Measurements from ENCODE around the gene UBD. TPM values are rescaled to one million over a fixed set of nuclear protein-coding genes. Genes with fewer than 3 reads are reported as not detected.

UBD gene
- total RNA-seq, 5 donors from 2014 or later (not counting 1 experiment from before 2014, with no cell fraction given), result 0.32 TPM; not detected in 4

DNA sequence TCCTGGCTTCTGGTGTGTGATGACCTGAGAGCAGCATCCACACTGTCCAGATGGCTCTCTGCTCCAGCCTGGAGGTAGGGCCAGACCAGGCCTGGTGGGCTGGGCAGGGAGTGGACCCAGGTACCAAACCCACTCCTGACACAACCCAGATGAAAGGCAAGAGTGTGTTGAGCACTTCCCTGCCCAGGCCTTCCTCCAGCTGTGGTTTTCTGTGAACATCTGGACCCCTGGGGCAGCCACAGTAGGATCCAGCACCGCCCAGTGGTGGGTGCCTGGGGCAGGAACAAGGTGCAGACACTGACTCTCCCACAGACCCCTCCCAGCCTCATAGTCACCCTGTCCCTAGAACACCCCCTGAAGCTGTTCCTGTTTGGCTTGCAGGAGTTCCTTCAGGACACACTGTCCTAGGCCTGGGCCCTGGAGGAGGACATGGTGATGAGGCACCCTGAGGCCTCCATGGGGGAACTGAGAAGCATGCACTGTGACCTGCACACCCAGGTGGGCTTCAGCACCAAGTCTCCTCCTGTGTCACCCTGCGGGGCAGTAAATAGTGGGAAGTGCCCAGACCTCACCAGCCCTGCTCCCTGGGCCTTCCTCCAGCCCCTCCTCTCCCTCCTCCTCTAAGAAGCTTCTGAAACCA lies 28.7 kb downstream of the UBD start:
- POLR2A ChIA-PET, result no interaction called here
- no peaks in the 10 kb centered on the region for H3K36me3 Mint-ChIP-seq
- no peak overlapping the region for H3K4me3 ChIP-seq (ENCODE audit: control insufficient read depth in 1 of 2, extremely low read depth in 1 of 2, low read length in 1 of 2)
- no peak overlapping the region for H3K4me3 Mint-ChIP-seq
- CTCF ChIA-PET, result no interaction called here
- no peaks in the 10 kb centered on the region for H3K36me3 ChIP-seq (ENCODE audit: control insufficient read depth in 2 of 2, extremely low read depth in 1 of 2, insufficient read depth in 1 of 2, low read length in 1 of 2)
- H3K27me3 Mint-ChIP-seq, result peaks cover 10 to 19% of the 10 kb centered on the region in 2 donors
- H3K27ac Mint-ChIP-seq, result no peak overlapping the region
- no peaks in the 10 kb centered on the region for H3K9me3 Mint-ChIP-seq
- no peak overlapping the region for H3K27ac ChIP-seq (ENCODE audit: low read length)
- no peak for DNase-seq
- 75% methylated on average over 1 of the region's 2 CpGs for WGBS (ENCODE audit: insufficient coverage)
- H3K9me3 ChIP-seq, result no peaks in the 10 kb centered on the region
- ATAC-seq (replicated peaks in 1 of 4), result no peak
- H3K4me1 Mint-ChIP-seq, result no peaks in the 10 kb centered on the region
- no peaks in the 10 kb centered on the region for H3K4me1 ChIP-seq (ENCODE audit: control insufficient read depth in 1 of 2, extremely low read depth in 1 of 2, insufficient read depth in 2 of 2, low read length in 2 of 2)
- H3K27me3 ChIP-seq (replicated peaks in 1 of 2; ENCODE audit: control insufficient read depth in 2 of 2, extremely low read depth in 1 of 2, insufficient read depth in 2 of 2, low read length in 1 of 2), result peaks cover 0 to 52% of the 10 kb centered on the region in 2 experiments

DNA sequence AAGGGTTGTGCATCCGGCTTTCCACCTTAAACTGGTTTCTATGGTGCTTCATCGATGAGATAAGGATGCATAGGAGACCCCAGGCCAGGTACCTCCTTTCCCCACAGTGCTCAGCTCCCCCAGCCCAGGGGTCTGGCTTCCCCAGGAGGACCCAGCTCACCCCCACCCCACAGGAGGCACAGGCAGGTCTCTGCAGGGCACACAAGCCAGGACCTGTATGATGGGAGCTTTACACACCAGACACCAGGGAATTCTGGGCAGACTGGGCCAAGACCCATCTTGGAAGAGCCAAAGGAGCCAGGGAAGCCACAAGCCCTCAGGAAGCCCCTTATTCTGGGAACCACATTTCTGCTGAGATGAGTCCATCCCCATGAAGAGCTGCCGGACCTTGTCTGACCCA lies 29.6 kb downstream of the UBD start:
- no peaks in the 10 kb centered on the region for H3K36me3 Mint-ChIP-seq
- H3K36me3 ChIP-seq (ENCODE audit: control insufficient read depth in 2 of 2, extremely low read depth in 1 of 2, insufficient read depth in 1 of 2, low read length in 1 of 2), result no peaks in the 10 kb centered on the region
- peaks cover 13 to 26% of the 10 kb centered on the region in 2 donors for H3K27me3 Mint-ChIP-seq
- WGBS (ENCODE audit: insufficient coverage), result 88% methylated on average over 1 of the region's 3 CpGs
- peaks cover 0 to 49% of the 10 kb centered on the region in 2 experiments for H3K27me3 ChIP-seq (replicated peaks in 1 of 2; ENCODE audit: control insufficient read depth in 2 of 2, extremely low read depth in 1 of 2, insufficient read depth in 2 of 2, low read length in 1 of 2)
- H3K9me3 Mint-ChIP-seq, result no peaks in the 10 kb centered on the region
- no peak overlapping the region for H3K27ac Mint-ChIP-seq
- H3K27ac ChIP-seq (ENCODE audit: low read length), result no peak overlapping the region
- no peak overlapping the region for H3K4me3 Mint-ChIP-seq
- H3K4me1 ChIP-seq (ENCODE audit: control insufficient read depth in 1 of 2, extremely low read depth in 1 of 2, insufficient read depth in 2 of 2, low read length in 2 of 2), result no peaks in the 10 kb centered on the region
- CTCF ChIA-PET, result no interaction called here
- H3K9me3 ChIP-seq, result no peaks in the 10 kb centered on the region
- H3K4me3 ChIP-seq (ENCODE audit: control insufficient read depth in 1 of 2, extremely low read depth in 1 of 2, low read length in 1 of 2), result no peak overlapping the region
- ATAC-seq (replicated peaks in 1 of 4) (no peak), DNase-seq (no peak)
- H3K4me1 Mint-ChIP-seq, result no peaks in the 10 kb centered on the region
- POLR2A ChIA-PET, result no interaction called here

DNA sequence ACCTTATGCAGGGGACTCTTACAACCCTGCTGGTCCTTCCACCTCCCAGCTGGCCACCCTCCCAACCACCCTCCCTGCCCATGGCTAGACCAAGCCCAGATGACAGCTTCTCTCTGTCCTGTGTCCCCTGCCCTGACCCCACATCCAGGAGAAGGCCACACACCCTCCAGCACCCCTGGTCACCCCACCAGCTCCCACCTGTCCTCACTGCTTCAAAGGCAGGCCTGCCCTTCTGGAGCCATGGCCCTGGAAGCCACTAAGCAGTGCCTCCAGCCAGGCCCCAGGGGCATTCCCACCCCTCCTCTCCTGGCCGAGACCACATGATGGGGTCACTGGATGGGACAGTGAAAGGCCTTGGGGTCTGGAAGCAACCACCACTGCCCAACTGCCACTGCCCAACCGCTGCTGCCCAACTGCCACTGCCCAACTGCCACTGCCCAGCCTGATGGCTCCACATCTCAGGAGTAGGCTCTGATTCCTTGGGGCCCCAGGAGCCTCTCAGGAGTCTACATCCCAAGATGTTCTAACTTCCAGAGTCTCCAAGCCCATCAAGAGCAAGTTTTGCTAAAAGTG lies 30.5 kb downstream of the UBD start:
- Mint-ChIP-seq H3K4me3 (no peak overlapping the region), H3K27ac (no peak overlapping the region)
- POLR2A ChIA-PET, result interaction anchor here in 1 of 2 donors (0.9 kb wide), 1 partner anchor 138 kb away, joined by 3 read pairs; no protein-coding TSS in a partner anchor

DNA sequence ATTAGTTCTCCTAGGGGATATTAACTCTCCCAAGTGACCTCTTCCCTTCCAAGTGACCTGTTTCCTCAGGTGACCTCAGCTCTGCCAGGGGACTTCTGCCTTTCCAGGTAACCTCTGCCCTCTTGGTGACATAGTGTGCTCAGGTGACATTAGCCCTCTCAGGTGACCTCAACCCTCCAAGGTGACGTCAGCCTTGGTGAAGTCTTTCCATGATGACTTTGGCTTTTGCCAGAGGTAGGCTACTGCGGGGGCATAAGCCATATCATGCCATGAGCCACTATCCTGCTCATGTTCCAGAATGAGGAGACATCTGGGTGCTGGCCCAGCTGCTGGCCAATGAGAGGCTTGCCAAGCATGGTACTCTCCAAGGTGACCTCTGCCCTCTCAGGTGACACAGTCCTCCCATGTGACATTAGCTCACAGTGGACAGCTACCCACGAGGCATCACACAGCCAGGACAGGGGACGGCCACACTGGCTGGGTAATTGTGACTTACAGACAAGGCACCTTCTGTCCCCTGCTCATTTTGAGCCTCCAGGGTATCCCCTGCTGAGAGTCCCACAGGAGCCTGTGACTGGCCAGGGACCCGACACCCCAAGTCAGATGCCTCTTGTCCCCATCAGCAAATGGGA lies 31.1 kb downstream of the UBD start:
- Histone ChIP-seq H3K27ac (ENCODE audit: low read length) (no peak overlapping the region), H3K36me3 (ENCODE audit: control insufficient read depth in 2 of 2, extremely low read depth in 1 of 2, insufficient read depth in 1 of 2, low read length in 1 of 2) (no peaks in the 10 kb centered on the region), H3K9me3 (no peaks in the 10 kb centered on the region), H3K4me1 (ENCODE audit: control insufficient read depth in 1 of 2, extremely low read depth in 1 of 2, insufficient read depth in 2 of 2, low read length in 2 of 2) (no peaks in the 10 kb centered on the region), H3K27me3 (replicated peaks in 1 of 2; ENCODE audit: control insufficient read depth in 2 of 2, extremely low read depth in 1 of 2, insufficient read depth in 2 of 2, low read length in 1 of 2) (peaks cover 0 to 42% of the 10 kb centered on the region in 2 experiments), H3K4me3 (ENCODE audit: control insufficient read depth in 1 of 2, extremely low read depth in 1 of 2, low read length in 1 of 2) (no peak overlapping the region)
- CTCF ChIA-PET, result no interaction called here
- H3K9me3 Mint-ChIP-seq, result no peaks in the 10 kb centered on the region
- POLR2A ChIA-PET, result interaction anchor here in 1 of 2 donors (0.9 kb wide), 1 partner anchor 137 kb away, joined by 3 read pairs; no protein-coding TSS in a partner anchor
- DNase-seq (no peak), ATAC-seq (replicated peaks in 1 of 4) (no peak)
- H3K27ac Mint-ChIP-seq, result peak overlapping the region in 1 of 2 donors; percentile 9
- H3K36me3 Mint-ChIP-seq, result no peaks in the 10 kb centered on the region
- WGBS (ENCODE audit: insufficient coverage), result 56% methylated on average over 5 of the region's 5 CpGs
- H3K4me1 Mint-ChIP-seq, result no peaks in the 10 kb centered on the region
- peaks cover 17 to 27% of the 10 kb centered on the region in 2 donors for H3K27me3 Mint-ChIP-seq
- no peak overlapping the region for H3K4me3 Mint-ChIP-seq

More for the DNA sequence above, 30.5 kb downstream of the UBD start:
- CTCF ChIA-PET, result no interaction called here
- Histone ChIP-seq H3K27ac (ENCODE audit: low read length) (no peak overlapping the region), H3K27me3 (replicated peaks in 1 of 2; ENCODE audit: control insufficient read depth in 2 of 2, extremely low read depth in 1 of 2, insufficient read depth in 2 of 2, low read length in 1 of 2) (peaks cover 0 to 44% of the 10 kb centered on the region in 2 experiments), H3K4me3 (ENCODE audit: control insufficient read depth in 1 of 2, extremely low read depth in 1 of 2, low read length in 1 of 2) (no peak overlapping the region), H3K4me1 (ENCODE audit: control insufficient read depth in 1 of 2, extremely low read depth in 1 of 2, insufficient read depth in 2 of 2, low read length in 2 of 2) (no peaks in the 10 kb centered on the region), H3K9me3 (no peaks in the 10 kb centered on the region), H3K36me3 (ENCODE audit: control insufficient read depth in 2 of 2, extremely low read depth in 1 of 2, insufficient read depth in 1 of 2, low read length in 1 of 2) (no peaks in the 10 kb centered on the region)
- H3K4me1 Mint-ChIP-seq, result no peaks in the 10 kb centered on the region
- ATAC-seq (replicated peaks in 1 of 4), result no peak
- 63% methylated on average over 1 of the region's 2 CpGs for WGBS (ENCODE audit: insufficient coverage)
- no peaks in the 10 kb centered on the region for H3K36me3 Mint-ChIP-seq
- DNase-seq, result no peak
- peaks cover 20 to 27% of the 10 kb centered on the region in 2 donors for H3K27me3 Mint-ChIP-seq
- no peaks in the 10 kb centered on the region for H3K9me3 Mint-ChIP-seq

DNA sequence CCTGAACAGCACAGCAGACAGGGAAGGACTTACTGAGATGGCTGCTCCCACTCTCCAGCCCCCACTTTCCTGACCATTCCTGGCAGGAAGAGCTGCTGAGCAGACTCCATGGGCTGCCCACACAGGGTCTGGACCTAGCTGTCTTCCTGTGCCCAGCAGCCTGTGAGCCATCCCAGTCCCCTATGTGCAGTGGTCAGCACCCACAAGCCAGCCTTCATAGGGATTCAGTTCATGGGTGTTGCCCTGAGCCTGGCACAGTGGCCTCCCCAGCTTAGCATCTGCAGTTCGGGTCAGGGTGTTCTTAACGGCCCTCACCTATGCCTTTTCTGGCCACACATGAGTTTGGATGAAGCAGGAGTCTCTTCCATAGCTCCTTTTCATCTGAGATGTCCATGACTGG lies 32.0 kb downstream of the UBD start:
- Histone ChIP-seq H3K9me3 (no peaks in the 10 kb centered on the region), H3K27me3 (replicated peaks in 1 of 2; ENCODE audit: control insufficient read depth in 2 of 2, extremely low read depth in 1 of 2, insufficient read depth in 2 of 2, low read length in 1 of 2) (peaks cover 0 to 40% of the 10 kb centered on the region in 2 experiments), H3K27ac (ENCODE audit: low read length) (no peak overlapping the region), H3K4me3 (ENCODE audit: control insufficient read depth in 1 of 2, extremely low read depth in 1 of 2, low read length in 1 of 2) (no peak overlapping the region), H3K4me1 (ENCODE audit: control insufficient read depth in 1 of 2, extremely low read depth in 1 of 2, insufficient read depth in 2 of 2, low read length in 2 of 2) (no peaks in the 10 kb centered on the region), H3K36me3 (ENCODE audit: control insufficient read depth in 2 of 2, extremely low read depth in 1 of 2, insufficient read depth in 1 of 2, low read length in 1 of 2) (no peaks in the 10 kb centered on the region)
- ATAC-seq (replicated peaks in 1 of 4) (no peak), DNase-seq (no peak)
- no peaks in the 10 kb centered on the region for H3K4me1 Mint-ChIP-seq
- H3K36me3 Mint-ChIP-seq, result no peaks in the 10 kb centered on the region
- H3K27me3 Mint-ChIP-seq, result peaks cover 17 to 30% of the 10 kb centered on the region in 2 donors
- CTCF ChIA-PET, result no interaction called here
- H3K4me3 Mint-ChIP-seq, result no peak overlapping the region
- H3K9me3 Mint-ChIP-seq, result no peaks in the 10 kb centered on the region
- no CpG with 5 or more reads among the region's 2 CpGs for WGBS (ENCODE audit: insufficient coverage)
- POLR2A ChIA-PET, result no interaction called here
- H3K27ac Mint-ChIP-seq, result no peak overlapping the region

DNA sequence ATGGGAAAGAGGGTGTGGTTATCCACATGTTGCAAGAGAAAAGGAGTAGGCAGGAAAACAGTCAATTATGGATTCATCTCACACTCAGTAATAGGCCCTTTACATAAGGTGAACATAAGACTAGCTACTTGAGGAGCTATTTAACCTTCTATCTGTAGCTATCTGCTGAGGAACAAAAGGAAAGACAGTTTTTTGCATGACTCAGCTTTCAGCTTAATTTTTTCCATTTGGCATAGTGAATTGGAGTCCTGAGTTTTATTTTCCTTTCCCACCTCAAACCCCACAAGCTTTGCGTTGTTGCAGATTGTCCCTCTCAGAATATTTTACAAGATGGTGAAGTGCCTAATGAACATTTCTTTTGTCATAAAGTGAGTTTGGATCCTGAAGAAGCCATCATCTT lies 32.4 kb downstream of the UBD start:
- CTCF ChIA-PET, result no interaction called here
- Histone ChIP-seq H3K27me3 (replicated peaks in 1 of 2; ENCODE audit: control insufficient read depth in 2 of 2, extremely low read depth in 1 of 2, insufficient read depth in 2 of 2, low read length in 1 of 2) (peaks cover 0 to 36% of the 10 kb centered on the region in 2 experiments), H3K4me3 (ENCODE audit: control insufficient read depth in 1 of 2, extremely low read depth in 1 of 2, low read length in 1 of 2) (no peak overlapping the region), H3K9me3 (no peaks in the 10 kb centered on the region), H3K36me3 (ENCODE audit: control insufficient read depth in 2 of 2, extremely low read depth in 1 of 2, insufficient read depth in 1 of 2, low read length in 1 of 2) (no peaks in the 10 kb centered on the region), H3K27ac (ENCODE audit: low read length) (no peak overlapping the region), H3K4me1 (ENCODE audit: control insufficient read depth in 1 of 2, extremely low read depth in 1 of 2, insufficient read depth in 2 of 2, low read length in 2 of 2) (no peaks in the 10 kb centered on the region)
- no peaks in the 10 kb centered on the region for H3K4me1 Mint-ChIP-seq
- no peaks in the 10 kb centered on the region for H3K9me3 Mint-ChIP-seq
- H3K4me3 Mint-ChIP-seq, result no peak overlapping the region
- no CpG with 5 or more reads among the region's 1 CpG for WGBS (ENCODE audit: insufficient coverage)
- DNase-seq (no peak), ATAC-seq (replicated peaks in 1 of 4) (no peak)
- H3K27me3 Mint-ChIP-seq, result peaks cover 17 to 30% of the 10 kb centered on the region in 2 donors
- no peaks in the 10 kb centered on the region for H3K36me3 Mint-ChIP-seq
- POLR2A ChIA-PET, result no interaction called here
- H3K27ac Mint-ChIP-seq, result no peak overlapping the region

Measured in T-cell (primary cell).